GM19395 (cell line): Measurements from ENCODE around the gene DOCK4.

Source experiments
- ATAC-seq: cut with Tn5 transposase; IDR thresholded peaks from one replicate; pipeline ENCODE4 v1.9.1; 2021; ENCODE audit warnings: mild to moderate bottlenecking, moderate library complexity; ENCODE audit not compliant: unreplicated experiment

Gene DOCK4

GRCh38 chr7:112018305-112019030 is 187.7 kb downstream of the DOCK4 start:
- ATAC-seq, result no peak

DNA sequence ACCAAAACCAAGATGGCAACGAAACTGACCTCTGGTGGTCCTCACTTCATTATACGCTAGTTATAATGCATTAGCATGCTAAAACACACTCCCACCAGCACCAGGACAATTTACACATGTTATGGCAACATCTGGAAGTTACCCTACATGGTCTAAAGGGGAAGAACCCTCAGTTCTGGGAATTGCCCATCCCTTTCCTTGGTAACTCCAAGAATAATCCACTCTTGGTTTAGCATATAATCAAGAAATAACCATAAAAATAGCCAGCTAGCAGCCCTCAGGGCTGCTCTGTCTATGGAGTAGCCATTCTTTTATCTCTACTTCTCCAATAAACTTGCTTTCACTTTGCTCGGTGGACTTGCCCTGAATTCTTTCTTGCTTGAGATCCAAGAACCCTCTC is 191.1 kb downstream of the DOCK4 start:
- ATAC-seq, result no peak

- ATAC-seq, result no peak
Observed at GRCh38 chr7:112014347-112014746, 191.9 kb downstream of the DOCK4 start.

- no peak for ATAC-seq
Observed at GRCh38 chr7:112013274-112013673, 192.9 kb downstream of the DOCK4 start.

DNA sequence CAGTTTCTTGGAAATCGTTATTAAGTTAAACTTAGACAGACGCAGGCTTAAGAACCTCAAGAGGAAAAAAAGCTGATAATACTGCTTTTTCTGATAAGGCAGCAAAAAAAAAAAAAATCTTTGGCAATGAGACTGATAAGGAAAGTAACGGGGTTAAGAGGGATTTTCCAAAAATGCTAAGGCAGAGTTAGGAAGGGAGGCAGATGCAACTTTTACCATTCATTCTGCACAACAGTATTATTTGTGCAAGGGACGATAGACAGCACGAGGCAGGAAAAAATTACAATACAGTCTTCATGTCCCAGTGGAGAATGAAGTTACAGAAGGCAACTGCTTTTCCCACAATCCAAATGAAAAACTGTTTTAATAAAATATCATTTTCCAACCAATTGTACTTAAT is 194.0 kb downstream of the DOCK4 start:
- no peak for ATAC-seq

DNA sequence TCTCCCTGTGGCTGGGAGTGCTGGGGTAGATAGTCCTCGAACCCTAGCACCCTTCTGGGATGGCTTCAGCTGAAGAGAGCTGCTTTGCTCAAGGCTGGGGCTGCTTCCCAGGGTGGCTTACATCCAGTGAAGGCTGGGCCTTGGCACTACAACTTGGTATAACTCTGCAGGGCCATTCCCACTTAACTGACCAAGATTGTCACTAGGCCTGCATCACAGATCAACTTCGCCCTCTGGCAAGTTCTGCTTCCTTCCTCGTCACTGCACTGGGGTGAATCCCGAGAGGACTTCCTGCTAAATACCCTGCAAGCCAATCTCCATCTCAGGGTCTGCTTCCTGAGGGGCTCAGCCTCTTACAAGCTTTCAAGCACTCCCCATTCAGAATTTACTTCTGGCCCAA is 195.2 kb downstream of the DOCK4 start:
- ATAC-seq, result no peak

DNA sequence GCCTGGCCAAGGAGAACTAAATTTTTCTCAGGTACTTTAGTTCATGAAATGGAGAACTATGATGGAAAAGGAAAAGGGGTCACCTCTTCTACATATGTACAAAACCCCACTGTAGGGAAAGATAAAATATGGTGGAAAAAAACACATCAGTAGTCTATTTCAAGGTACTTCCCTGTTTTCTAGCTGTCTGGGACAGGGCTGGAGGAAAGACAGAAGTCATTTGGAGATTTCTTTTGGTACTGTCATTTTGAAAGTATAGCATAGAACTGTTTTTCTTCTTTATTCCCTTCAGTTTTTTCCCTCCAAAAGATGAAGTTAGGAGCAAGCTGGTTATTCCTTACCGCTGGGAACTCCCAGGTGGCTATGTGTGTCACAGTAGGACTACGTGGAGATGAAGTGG is 196.1 kb downstream of the DOCK4 start:
- no peak for ATAC-seq

DNA sequence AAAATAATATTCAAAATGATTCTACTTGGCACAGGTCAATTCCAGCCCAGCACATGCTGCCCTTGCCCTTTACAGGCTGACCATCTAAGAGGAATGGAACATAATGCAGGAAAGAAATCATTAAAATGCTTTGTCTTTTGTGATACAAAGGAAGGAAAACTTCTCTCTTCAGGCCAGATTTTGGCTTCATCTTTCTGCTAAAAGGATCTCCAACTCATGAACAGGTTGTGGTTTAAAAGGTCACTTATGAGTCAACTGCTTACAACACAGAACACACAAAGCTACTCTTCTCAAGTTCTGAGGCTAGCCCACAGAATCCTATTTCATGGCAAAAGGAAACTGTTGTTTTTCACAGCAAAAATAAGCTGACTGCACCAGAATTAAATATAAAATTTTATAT is 197.1 kb downstream of the DOCK4 start:
- peak; percentile 87 for ATAC-seq

GRCh38 chr7:112007185-112007584 is 199.0 kb downstream of the DOCK4 start:
- no peak for ATAC-seq

GRCh38 chr7:112006071-112006470 is 200.1 kb downstream of the DOCK4 start:
- no peak for ATAC-seq

- no peak for ATAC-seq
Observed at GRCh38 chr7:112005205-112005775, 200.9 kb downstream of the DOCK4 start.

DNA sequence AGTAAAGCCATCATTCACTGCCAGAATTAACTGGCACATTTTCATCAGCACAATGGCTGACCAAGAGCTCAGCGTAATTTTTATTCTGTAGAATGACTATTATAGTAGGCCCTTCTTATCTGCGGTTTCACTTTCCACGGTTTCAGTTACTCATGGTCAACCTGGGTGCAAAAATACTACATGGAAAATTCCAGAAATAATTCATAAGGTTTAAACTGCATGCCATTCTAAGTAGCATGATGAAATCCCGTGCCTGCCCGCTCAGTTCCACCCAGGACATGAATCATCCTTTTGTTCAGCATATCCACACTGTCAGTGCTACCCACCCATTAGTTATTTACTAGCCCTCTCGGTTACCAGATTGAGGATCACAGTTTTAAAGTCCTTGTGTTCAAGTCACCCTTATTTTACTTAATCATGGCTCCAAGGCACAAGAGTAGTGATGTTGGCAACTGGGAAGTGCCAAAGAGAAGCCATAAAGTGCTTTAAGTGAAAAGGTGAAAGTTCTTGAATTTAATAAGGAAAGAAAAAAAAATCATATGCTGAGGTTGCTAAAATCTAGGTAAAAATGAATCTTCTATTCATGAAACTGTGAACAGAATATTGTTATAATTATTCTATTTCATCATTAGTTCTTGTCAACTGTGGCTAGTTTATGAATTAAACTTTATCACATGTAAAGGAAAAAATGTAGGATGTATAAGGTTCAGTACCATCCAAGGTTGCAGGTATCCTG is 204.9 kb downstream of the DOCK4 start:
- ATAC-seq, result no peak

- ATAC-seq, result no peak
Observed at GRCh38 chr7:111998326-111998725, 207.9 kb downstream of the DOCK4 start.

DNA sequence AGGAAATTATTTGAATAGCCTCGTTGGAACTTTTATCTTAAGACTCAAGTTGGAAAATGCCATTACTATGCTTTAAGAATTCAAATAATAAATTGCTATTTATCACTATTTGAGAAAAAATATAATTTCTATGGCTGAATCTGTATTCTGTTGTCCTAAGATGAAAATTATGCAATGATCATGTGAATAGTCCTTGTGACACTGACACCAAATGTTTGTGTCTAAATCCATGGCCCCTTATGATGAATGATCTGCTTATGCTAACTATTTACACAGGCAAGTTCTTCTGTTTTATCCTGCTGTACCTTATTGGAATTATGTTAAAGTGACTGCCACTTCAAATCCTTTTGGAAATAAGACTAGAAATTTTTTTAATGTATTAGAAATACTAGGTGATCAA is 208.7 kb downstream of the DOCK4 start:
- ATAC-seq, result no peak

DNA sequence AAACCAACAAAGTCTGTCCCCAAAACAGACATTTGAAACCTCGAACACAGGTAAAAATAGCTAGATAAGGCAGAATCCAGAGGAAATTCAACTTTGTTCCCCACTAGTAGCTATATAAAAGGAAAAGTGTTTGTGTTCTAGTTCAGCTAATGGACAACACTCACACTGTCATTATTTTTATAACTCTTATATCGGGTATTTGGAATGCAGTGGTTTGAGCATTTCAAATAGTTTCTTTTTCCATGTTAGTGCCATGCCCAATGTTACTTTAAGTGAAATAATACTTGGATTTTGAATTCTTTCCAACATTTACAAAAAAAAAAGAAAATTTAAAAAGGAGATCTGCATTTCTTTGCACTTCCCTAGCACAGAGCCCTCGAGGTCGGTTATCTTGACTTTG is 213.6 kb downstream of the DOCK4 start:
- no peak for ATAC-seq

- ATAC-seq, result no peak
Observed at GRCh38 chr7:111990643-111991042, 215.6 kb downstream of the DOCK4 start.

DNA sequence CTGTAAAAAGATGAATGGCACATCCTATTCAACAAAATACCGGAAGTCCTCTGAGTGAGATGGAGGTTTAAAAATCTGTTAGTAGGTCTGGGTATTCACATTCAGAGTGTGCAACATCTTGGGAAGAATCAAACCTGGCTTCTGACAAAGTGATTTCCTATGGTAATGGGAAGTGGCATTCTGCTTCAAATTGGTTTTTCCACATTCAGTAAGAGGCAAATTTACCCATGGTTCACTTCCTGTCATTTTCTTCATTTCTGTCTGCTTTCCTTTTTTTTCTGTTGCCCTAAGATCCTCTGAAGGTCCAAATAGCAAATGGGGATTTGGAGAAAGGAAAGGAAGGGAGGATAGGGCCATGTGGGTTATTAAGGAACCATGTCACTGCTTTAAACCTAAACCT is 218.3 kb downstream of the DOCK4 start:
- no peak for ATAC-seq

DNA sequence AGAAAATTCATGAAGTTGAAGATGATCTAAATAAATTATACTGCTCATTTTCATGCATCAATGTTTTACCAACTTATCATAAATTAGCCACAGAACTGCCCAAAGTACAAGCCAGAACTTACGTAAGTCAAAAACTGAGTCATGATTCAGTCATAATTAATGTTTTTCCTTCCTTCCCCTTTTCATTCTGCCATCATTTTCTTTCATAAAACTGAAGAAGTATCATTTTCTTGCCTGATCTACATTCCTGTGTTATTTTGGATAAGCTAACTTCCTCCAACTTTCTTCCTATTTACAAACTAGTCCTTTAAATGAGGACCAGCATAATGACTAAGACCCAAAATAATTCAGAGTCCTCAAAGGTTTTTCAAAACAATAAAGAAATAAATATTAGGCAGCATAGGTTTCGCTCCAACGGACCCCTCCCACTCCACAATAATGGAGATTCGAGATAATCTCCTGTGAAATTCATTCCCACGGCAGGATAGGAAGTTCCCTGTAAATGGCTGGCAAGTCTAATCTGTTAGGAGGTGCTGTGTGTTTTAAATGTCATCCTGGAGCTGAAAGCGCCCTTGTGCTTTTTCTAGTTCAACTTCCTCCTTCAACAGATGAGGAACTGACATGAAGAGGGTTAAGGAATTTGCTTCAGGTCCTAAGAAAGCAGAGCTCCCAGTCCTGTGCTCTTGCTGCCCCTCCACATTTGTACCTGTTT is 218.9 kb downstream of the DOCK4 start:
- ATAC-seq, result no peak

GRCh38 chr7:111986601-111987000 is 219.6 kb downstream of the DOCK4 start:
- ATAC-seq, result no peak

DNA sequence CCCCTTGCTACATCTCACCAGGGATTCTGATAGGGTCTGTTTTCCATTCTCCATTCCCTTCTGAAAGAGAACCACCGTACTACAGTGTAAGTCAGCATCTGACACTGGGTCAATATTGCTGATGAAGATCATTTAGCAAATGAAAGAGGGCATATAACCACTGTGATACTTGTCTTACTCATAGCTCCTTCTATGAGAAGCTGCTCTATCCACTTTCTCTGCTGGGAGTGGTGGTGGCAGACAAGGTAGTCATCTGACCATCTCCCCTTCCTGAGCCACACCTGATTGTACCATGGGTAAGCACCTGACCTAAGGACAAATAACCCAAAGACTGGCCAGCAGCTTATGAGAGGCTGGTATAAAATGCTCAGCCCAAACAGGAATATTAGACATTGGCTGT is 220.4 kb downstream of the DOCK4 start:
- ATAC-seq, result no peak

GRCh38 chr7:111982804-111983203 is 223.4 kb downstream of the DOCK4 start:
- no peak for ATAC-seq

DNA sequence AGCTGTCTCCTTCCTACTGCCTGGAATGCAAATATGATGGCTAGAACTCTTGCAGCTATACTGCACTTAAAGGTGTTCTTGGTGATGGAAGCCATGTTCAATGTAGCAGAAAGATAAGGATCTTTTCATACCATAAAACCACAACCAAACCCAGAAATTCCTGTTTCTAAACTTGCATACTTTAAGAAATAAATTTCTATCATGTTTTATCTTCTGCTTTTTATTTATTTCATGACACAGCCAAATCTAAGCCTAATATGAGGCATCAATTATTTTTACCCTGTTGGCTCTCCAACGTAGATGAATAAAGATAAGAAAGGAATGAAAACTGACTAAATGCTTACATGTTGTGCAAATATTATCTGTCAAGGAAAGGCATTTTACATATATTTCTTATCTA is 224.1 kb downstream of the DOCK4 start:
- ATAC-seq, result no peak
